Natural killer cell treated with Interleukin-12 subunit alpha and Interleukin-12 subunit beta and Interleukin-15 and Interleukin-18, amount 100 ng/mL, for 72 hours (primary cell): ENCODE measurements around the gene MYADML2. TPM values are rescaled to one million over a fixed set of nuclear protein-coding genes. Genes with fewer than 3 reads are reported as not detected.
"Not testable (repeated sequence)": the region's sequence is repeated elsewhere in the genome, so short reads cannot be mapped to it uniquely, and the experiment has no call there.

Experiments
- ATAC-seq, 2 donors: fragments of 150-1000 bp; cut with Tn5 transposase in 1 of 2; sonication (Bioruptor Pico), chemical (Tn5 transposase) in 1 of 2; 2 replicates each; pipeline ENCODE4 v1.10.0; 2021
- DNase-seq: peaks from one replicate; pipeline ENCODE4 v3.0.0; 2022; ENCODE audit warnings: low spot score
- H3K27ac Mint-ChIP-seq, 2 donors: 1 replicate in 1 of 2; 2 replicates in 1 of 2; pipeline ENCODE4 v1.8.0; 2022; ENCODE audit warnings: mixed read lengths in 2 of 2, mild to moderate bottlenecking in 1 of 2, moderate library complexity in 1 of 2
- H3K27me3 Mint-ChIP-seq, 2 donors: 1 replicate in 1 of 2; 2 replicates in 1 of 2; pipeline ENCODE4 v1.8.0; 2022; ENCODE audit warnings: mixed read lengths in 2 of 2
- H3K36me3 Mint-ChIP-seq: one replicate; pipeline ENCODE4 v1.8.0; 2022; ENCODE audit warnings: mixed read lengths
- H3K4me1 Mint-ChIP-seq, 2 donors: 1 replicate in 1 of 2; 2 replicates in 1 of 2; pipeline ENCODE4 v1.8.0; 2022; ENCODE audit warnings: low read depth in 2 of 2, mixed read lengths in 2 of 2, mild to moderate bottlenecking in 1 of 2
- H3K4me3 Mint-ChIP-seq: one replicate; pipeline ENCODE4 v1.8.0; 2022; ENCODE audit warnings: mixed read lengths
- H3K9me3 Mint-ChIP-seq: 2 replicates; pipeline ENCODE4 v1.8.0; 2022; ENCODE audit warnings: mixed read lengths
- total RNA-seq, 2 donors: library from RNA; stranded (reverse); gene quantifications; one replicate each; pipeline ENCODE4 v1.2.3, GENCODE V29; 2022

Gene MYADML2
- total RNA-seq, 2 donors from 2014 or later = not detected

GRCh38 chr17:81922566-81923301 is 24.3 kb downstream of the MYADML2 start:
- Mint-ChIP-seq H3K4me1 (peaks cover 14 to 22% of the 10 kb centered on the region in 2 donors), H3K27ac (peak overlapping the region in 1 of 2 donors; percentile 70), H3K9me3 (no peaks in the 10 kb centered on the region), H3K27me3 (no peaks in the 10 kb centered on the region), H3K4me3 (peak overlapping the region; percentile 72), H3K36me3 (no peaks in the 10 kb centered on the region)
- DNase-seq (no peak), ATAC-seq (no peak)

GRCh38 chr17:81921996-81922565 is 25.0 kb downstream of the MYADML2 start:
- H3K27ac Mint-ChIP-seq = no peak overlapping the region

GRCh38 chr17:81921537-81921862 is 25.5 kb downstream of the MYADML2 start:
- DNase-seq = no peak
- H3K27me3 Mint-ChIP-seq = no peaks in the 10 kb centered on the region
- no peaks in the 10 kb centered on the region for H3K36me3 Mint-ChIP-seq
- H3K9me3 Mint-ChIP-seq = no peaks in the 10 kb centered on the region
- ATAC-seq = no peak
- H3K4me3 Mint-ChIP-seq = no peak overlapping the region
- peaks cover 22 to 31% of the 10 kb centered on the region in 2 donors for H3K4me1 Mint-ChIP-seq
- no peak overlapping the region for H3K27ac Mint-ChIP-seq

More at GRCh38 chr17:81921996-81922565, 25.0 kb downstream of the MYADML2 start:
- no peak for ATAC-seq
- Mint-ChIP-seq H3K4me3 (no peak overlapping the region), H3K9me3 (no peaks in the 10 kb centered on the region), H3K36me3 (no peaks in the 10 kb centered on the region), H3K27me3 (no peaks in the 10 kb centered on the region), H3K4me1 (peaks cover 18 to 25% of the 10 kb centered on the region in 2 donors)
- no peak for DNase-seq

GRCh38 chr17:81920612-81921536 is 26.2 kb downstream of the MYADML2 start:
- no peak overlapping the region for H3K27ac Mint-ChIP-seq
- H3K36me3 Mint-ChIP-seq = no peaks in the 10 kb centered on the region
- H3K27me3 Mint-ChIP-seq = no peaks in the 10 kb centered on the region
- ATAC-seq (no peak), DNase-seq (no peak)
- H3K4me1 Mint-ChIP-seq = peaks cover 20 to 30% of the 10 kb centered on the region in 2 donors
- no peaks in the 10 kb centered on the region for H3K9me3 Mint-ChIP-seq
- no peak overlapping the region for H3K4me3 Mint-ChIP-seq

GRCh38 chr17:81918832-81919545 is 28.0 kb downstream of the MYADML2 start:
- H3K9me3 Mint-ChIP-seq = no peaks in the 10 kb centered on the region
- DNase-seq (no peak), ATAC-seq (no peak)
- no peak overlapping the region for H3K4me3 Mint-ChIP-seq
- peak overlapping the region; percentile 39 to 81 for H3K27ac Mint-ChIP-seq
- H3K36me3 Mint-ChIP-seq = no peaks in the 10 kb centered on the region
- H3K27me3 Mint-ChIP-seq = no peaks in the 10 kb centered on the region
- H3K4me1 Mint-ChIP-seq = peaks cover 18 to 28% of the 10 kb centered on the region in 2 donors

GRCh38 chr17:81918333-81918669 is 28.7 kb downstream of the MYADML2 start:
- DNase-seq, H3K9me3 Mint-ChIP-seq, H3K36me3 Mint-ChIP-seq, H3K27me3 Mint-ChIP-seq: not testable (repeated sequence)
- Mint-ChIP-seq H3K4me1 (peaks cover 17 to 29% of the 10 kb centered on the region in 2 donors), H3K27ac (peak overlapping the region; percentile 39 to 81), H3K4me3 (peak overlapping the region; percentile 88)
- ATAC-seq = peak; percentile 21 to 63

- Mint-ChIP-seq H3K27me3 (no peaks in the 10 kb centered on the region), H3K4me3 (peak within 1 kb of the TSS; percentile 92), H3K9me3 (no peaks in the 10 kb centered on the region), H3K4me1 (peaks cover 17 to 29% of the 10 kb centered on the region in 2 donors), H3K27ac (peak within 1 kb of the TSS; percentile 51 to 81), H3K36me3 (peaks cover 6% of the 10 kb centered on the region)
- peak; percentile 86 for DNase-seq
- ATAC-seq = peak; percentile 87 to 92
These were observed 29.3 kb downstream of the MYADML2 start, which contains the start of gene SIRT7 for GRCh38 chr17:81917565-81918332. Gene SIRT7 (minus strand): TSS chr17:81918176. CDS start chr17:81918131, 45 bp downstream.

GRCh38 chr17:81916234-81917001 is 30.6 kb downstream of the MYADML2 start:
- H3K9me3 Mint-ChIP-seq = no peaks in the 10 kb centered on the region
- DNase-seq (no peak), ATAC-seq (no peak)
- H3K36me3 Mint-ChIP-seq = peaks cover 6% of the 10 kb centered on the region
- H3K27ac Mint-ChIP-seq = peak overlapping the region; percentile 51 to 72
- peaks cover 17 to 29% of the 10 kb centered on the region in 2 donors for H3K4me1 Mint-ChIP-seq
- H3K27me3 Mint-ChIP-seq = no peaks in the 10 kb centered on the region
- H3K4me3 Mint-ChIP-seq = peak overlapping the region; percentile 92

GRCh38 chr17:81915331-81915730 is 31.7 kb downstream of the MYADML2 start:
- DNase-seq = peak; percentile 57

GRCh38 chr17:81914103-81914850 is 32.8 kb downstream of the MYADML2 start:
- Mint-ChIP-seq H3K36me3 (peaks cover 6% of the 10 kb centered on the region), H3K4me1 (peaks cover 17 to 26% of the 10 kb centered on the region in 2 donors), H3K27me3 (no peaks in the 10 kb centered on the region), H3K9me3 (no peaks in the 10 kb centered on the region), H3K27ac (no peak overlapping the region), H3K4me3 (no peak overlapping the region)
- ATAC-seq (no peak), DNase-seq (peak; percentile 52)

More at GRCh38 chr17:81915331-81915730, 31.7 kb downstream of the MYADML2 start:
- peaks cover 6% of the 10 kb centered on the region for H3K36me3 Mint-ChIP-seq
- peak overlapping the region; percentile 15 for H3K4me3 Mint-ChIP-seq
- ATAC-seq = no peak
- no peak overlapping the region for H3K27ac Mint-ChIP-seq
- no peaks in the 10 kb centered on the region for H3K9me3 Mint-ChIP-seq
- peaks cover 17 to 29% of the 10 kb centered on the region in 2 donors for H3K4me1 Mint-ChIP-seq
- no peaks in the 10 kb centered on the region for H3K27me3 Mint-ChIP-seq

- Mint-ChIP-seq H3K27ac (peak overlapping the region in 1 of 2 donors; percentile 37), H3K36me3 (peaks cover 6% of the 10 kb centered on the region), H3K27me3 (no peaks in the 10 kb centered on the region), H3K9me3 (no peaks in the 10 kb centered on the region), H3K4me1 (peaks cover 17 to 21% of the 10 kb centered on the region in 2 donors), H3K4me3 (peak overlapping the region; percentile 41)
- no peak for ATAC-seq
- peak; percentile 56 for DNase-seq
These were observed 33.5 kb downstream of the MYADML2 start for GRCh38 chr17:81913394-81914102.
